ENCODE data around the gene APOBEC3F.

The APOBEC3F gene

GRCh38 chr22:39095971-39096370, 55.3 kb downstream of the APOBEC3F start:
- no peak for DNase-seq

- DNase-seq, result no peak
Measured at GRCh38 chr22:39097098-39098020, 56.7 kb downstream of the APOBEC3F start, which contains the start of gene APOBEC3H. APOBEC3H (plus strand) TSS chr22:39097244; CDS start chr22:39100279, 3,035 bp downstream.

- DNase-seq, result no peak
Measured at GRCh38 chr22:39098026-39098425, 57.4 kb downstream of the APOBEC3F start.

- no peak for DNase-seq
Measured at GRCh38 chr22:39098576-39098975, 57.9 kb downstream of the APOBEC3F start.

- no peak for DNase-seq
Measured at GRCh38 chr22:39101226-39101625, 60.6 kb downstream of the APOBEC3F start.

- DNase-seq, result no peak
Measured at GRCh38 chr22:39103431-39103830, 62.8 kb downstream of the APOBEC3F start.

All from NCI-H446 treated with DMSO at 0.1 percent for 48 hours (cell line).